ENCODE measurements around the gene CALD1.
"Not testable (repeated sequence)": the region's sequence is repeated elsewhere in the genome, so short reads cannot be mapped to it uniquely, and the experiment has no call there.

The CALD1 gene

DNA sequence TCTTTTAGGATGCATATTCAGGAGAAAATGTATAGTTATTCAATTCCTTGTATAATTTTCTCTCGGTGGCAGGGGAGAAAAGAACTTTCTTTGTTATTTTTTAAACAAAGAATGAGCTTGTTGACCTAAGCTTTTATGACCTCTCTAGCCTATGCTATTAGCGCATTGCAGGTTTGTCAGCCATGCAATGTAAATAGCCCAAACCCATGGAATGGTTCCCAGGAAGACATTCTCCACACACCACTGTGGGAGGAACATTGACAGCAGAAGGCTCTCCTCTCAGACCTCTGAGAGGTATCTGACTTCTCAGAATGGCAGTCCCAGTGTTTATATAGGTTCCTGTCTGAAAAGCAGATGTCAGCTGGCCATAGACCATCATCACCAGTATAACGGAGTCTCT lies 187.3 kb downstream of the CALD1 start:
- TF ChIP-seq, protein P1, sequence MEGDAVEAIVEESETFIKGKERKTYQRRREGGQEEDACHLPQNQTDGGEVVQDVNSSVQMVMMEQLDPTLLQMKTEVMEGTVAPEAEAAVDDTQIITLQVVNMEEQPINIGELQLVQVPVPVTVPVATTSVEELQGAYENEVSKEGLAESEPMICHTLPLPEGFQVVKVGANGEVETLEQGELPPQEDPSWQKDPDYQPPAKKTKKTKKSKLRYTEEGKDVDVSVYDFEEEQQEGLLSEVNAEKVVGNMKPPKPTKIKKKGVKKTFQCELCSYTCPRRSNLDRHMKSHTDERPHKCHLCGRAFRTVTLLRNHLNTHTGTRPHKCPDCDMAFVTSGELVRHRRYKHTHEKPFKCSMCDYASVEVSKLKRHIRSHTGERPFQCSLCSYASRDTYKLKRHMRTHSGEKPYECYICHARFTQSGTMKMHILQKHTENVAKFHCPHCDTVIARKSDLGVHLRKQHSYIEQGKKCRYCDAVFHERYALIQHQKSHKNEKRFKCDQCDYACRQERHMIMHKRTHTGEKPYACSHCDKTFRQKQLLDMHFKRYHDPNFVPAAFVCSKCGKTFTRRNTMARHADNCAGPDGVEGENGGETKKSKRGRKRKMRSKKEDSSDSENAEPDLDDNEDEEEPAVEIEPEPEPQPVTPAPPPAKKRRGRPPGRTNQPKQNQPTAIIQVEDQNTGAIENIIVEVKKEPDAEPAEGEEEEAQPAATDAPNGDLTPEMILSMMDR (IDR thresholded peaks at IDR 0.05; ENCODE audit: borderline replicate concordance, insufficient read depth, low read depth, low read length), result no peak
- H3K4me3 ChIP-seq (ENCODE audit: low read depth, low read length), result no peak overlapping the region

DNA sequence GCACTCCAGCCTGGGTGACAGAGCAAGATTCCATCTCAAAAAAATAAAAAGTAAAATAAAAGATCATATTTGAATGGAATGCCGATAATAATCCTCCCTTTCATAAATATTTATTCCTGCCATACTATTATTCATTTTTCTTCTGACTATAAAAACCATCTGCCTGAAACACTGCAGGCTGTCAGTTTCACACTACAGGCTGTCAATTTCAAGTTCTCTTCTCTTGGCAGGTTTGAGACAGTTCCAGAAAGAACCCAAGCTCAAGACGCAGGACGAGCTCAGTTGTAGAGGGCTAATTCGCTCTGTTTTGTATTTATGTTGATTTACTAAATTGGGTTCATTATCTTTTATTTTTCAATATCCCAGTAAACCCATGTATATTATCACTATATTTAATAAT lies 188.7 kb downstream of the CALD1 start:
- H3K4me3 ChIP-seq (ENCODE audit: low read depth, low read length), result no peak overlapping the region
- TF ChIP-seq, protein P1 (IDR thresholded peaks at IDR 0.05; ENCODE audit: borderline replicate concordance, insufficient read depth, low read depth, low read length), result no peak

DNA sequence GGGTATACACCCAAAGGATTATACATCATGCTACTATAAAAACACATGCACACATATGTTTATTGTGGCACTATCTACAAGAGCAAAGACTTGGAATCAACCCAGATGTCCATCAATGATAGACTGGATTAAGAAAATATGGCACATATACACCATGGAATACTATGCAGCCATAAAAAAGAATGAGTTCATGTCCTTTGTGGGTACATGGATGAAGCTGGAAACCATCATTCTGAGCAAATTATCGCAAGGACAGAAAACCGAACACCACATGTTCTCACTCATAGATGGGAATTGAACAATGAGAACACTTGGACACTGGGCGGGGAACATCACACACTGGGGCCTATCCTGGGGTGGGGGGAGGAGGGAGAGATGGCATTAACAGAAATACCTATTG lies 202.2 kb downstream of the CALD1 start:
- H3K4me3 ChIP-seq (ENCODE audit: low read depth, low read length), result not testable (repeated sequence)

DNA sequence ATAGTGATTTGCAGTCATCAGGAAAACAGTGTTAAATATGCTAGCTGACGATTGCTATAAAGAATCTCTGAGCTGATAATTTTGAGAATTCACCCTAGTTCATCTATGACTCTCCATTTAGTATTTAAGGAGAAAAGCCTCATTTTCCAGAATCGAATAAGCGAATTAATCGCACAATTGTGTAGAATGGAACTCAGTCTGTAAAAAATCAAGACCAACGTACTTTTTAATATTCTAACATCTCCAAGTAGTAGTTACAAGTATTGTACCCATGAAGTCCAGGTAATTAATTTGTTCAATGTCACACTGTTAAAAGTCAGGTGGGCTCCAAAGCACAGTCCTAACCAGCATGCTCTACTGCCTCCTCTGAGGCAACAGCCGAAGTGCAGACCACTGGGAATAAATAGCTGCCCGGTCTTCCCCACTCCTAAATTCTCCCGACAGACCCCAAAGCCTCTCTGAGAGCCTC lies 206.5 kb downstream of the CALD1 start:
- TF ChIP-seq, protein P1 (IDR thresholded peaks at IDR 0.05; ENCODE audit: borderline replicate concordance, insufficient read depth, low read depth, low read length), result 0 out of 2 replicates have a peak, but pooled peaks have one; percentile 7
- peak overlapping the region; percentile 89 for H3K4me3 ChIP-seq (ENCODE audit: low read depth, low read length)

DNA sequence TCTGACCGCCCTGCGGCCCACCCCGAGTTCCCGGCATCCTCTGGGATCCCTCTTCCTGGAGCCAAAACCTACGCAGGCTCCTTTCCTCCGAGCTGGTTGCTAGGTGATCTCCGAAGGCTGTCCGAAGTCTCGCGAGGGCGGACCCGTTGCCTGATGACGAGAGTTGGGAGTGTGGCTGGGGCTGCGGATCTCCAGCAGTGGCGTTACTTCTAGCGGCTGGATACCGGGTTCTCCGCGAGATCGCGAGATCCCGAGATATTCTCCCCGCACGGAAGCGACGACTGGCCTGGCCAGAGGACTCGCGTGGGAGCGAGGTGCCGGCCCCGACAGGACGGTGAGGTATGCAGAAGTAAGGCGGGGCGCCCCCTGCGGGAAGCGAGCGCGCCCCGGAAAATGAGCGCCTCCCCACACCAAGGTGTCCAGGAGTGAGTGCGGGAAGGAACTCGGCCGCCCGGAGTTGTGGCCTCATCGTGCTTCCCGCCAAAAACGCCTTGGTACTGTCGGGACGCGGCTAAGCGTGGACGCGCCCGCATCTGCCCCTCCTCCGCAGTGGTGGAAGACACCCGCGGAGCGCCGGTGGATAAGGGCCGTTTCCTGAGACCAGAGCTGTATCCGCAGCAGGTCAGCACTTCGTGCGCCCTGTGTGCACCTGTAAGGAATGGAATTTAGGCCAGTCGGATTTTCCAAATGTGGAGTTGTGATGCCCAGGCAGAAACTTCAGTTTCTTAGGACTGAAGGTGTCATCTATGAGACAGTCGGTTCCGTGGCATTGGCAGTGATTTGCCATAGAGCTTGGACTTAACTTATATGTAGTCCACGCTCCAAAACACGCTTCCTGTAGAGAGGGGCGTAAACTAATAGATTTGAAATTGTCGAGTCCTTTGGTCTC lies 207.2 kb downstream of the CALD1 start, which contains the start of gene AGBL3:
Gene AGBL3 (plus strand): TSS at position 146 of the 889 bp plus-strand sequence. CDS start 1,426 bp downstream, outside the sequence.
- TF ChIP-seq, protein P1 (IDR thresholded peaks at IDR 0.05; ENCODE audit: borderline replicate concordance, insufficient read depth, low read depth, low read length), result peak; percentile 79
- peak within 1 kb of the TSS; percentile 89 for H3K4me3 ChIP-seq (ENCODE audit: low read depth, low read length)

DNA sequence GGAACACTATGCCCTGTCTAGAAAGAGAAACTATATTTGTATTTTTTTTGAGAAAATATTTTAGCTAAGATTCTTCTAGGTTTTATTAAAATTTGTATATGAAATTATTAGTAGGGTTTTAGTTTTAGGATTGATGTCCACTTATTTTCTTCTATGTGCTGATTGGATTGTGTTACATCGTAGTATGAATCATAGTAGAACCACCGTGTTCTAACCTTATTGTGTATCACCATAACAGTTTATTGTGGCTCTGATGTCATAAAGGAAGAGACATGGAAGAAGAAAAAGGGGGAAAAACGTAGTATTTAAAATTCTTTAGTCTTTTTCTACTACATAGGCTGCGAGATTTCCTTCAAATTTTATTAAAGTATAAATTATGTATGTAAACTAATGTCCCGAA lies 208.7 kb downstream of the CALD1 start:
- TF ChIP-seq, protein P1 (IDR thresholded peaks at IDR 0.05; ENCODE audit: borderline replicate concordance, insufficient read depth, low read depth, low read length), result no peak
- no peak overlapping the region for H3K4me3 ChIP-seq (ENCODE audit: low read depth, low read length)

DNA sequence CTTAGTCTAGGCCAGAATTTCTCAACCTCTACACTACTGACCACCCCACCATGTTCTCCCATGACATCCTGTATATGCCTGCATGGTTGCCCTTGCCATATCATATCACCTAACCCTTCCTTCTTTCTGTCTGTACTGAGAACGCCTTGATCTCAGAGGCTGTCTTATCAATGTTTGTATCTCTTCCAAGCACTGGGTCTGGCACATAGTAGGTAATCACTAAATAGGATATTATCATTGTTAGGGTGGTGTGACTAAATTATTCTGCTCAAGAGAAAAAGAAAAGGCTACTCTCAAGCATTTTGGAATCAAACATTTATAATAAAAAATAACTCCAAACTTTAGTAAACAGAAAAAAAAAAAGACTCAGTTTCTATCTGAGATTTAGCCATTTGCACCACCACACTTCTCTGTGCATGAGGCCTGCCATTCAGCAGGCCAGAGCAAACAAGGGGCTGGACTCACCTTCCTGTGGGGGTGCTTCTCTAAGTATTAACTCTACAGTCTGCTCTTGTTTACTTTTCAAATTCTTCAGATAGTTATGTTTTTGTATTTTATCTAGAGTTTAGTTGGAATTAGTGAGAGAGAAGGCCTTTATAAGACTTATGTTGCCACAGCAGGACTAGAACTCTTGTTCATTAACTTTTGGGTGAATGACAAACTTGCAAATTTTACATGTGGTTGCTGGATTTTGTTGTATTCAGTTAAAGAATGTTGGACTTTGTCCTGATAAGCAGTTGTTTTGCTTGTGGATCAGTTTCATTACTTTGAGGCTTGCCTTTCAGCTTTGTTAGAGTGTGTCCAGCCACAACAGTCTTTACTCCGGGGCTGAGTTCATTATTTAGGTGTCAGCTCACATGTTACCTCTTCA lies 212.3 kb downstream of the CALD1 start:
- H3K4me3 ChIP-seq (ENCODE audit: low read depth, low read length), result no peak overlapping the region
- TF ChIP-seq, protein P1 (IDR thresholded peaks at IDR 0.05; ENCODE audit: borderline replicate concordance, insufficient read depth, low read depth, low read length), result no peak
